Psoas muscle (tissue), 8 donors: ENCODE data around the gene THADA. TPM values are rescaled to one million over a fixed set of nuclear protein-coding genes. Genes with fewer than 3 reads are reported as not detected.

ENCODE experiments used
- ATAC-seq, 4 donors: fragments of 200-7000 bp; cut with Tn5 transposase; one replicate each; pipeline ENCODE4 v1.9.1; 2020; ENCODE audit warnings: moderate library complexity in 3 of 4, mild to moderate bottlenecking in 2 of 4
- DNase-seq, 2 donors: peaks; one replicate each; pipeline ENCODE4 v3.0.0-alpha.2; 2020
- H3K27ac ChIP-seq: fragments of 200-600 bp; one replicate; pipeline ENCODE4 v1.8.0; 2022
- H3K27me3 ChIP-seq, 3 donors: fragments of 200-600 bp in 1 of 3; one replicate each; pipeline versions ENCODE4 v1.6.1 to v1.8.0; 2013 to 2022; ENCODE audit warnings: low read length in 2 of 3, mild to moderate bottlenecking in 2 of 3, moderate library complexity in 1 of 3; ENCODE audit not compliant: insufficient read depth in 3 of 3
- H3K36me3 ChIP-seq, 2 donors: fragments of 200-600 bp in 1 of 2; one replicate each; pipeline versions ENCODE4 v1.6.1 to v1.8.0; 2013 to 2022; ENCODE audit warnings: low read depth in 1 of 2, mild to moderate bottlenecking in 1 of 2, moderate library complexity in 1 of 2; ENCODE audit not compliant: insufficient read depth in 1 of 2
- H3K4me1 ChIP-seq: fragments of 200-600 bp; one replicate; pipeline ENCODE4 v1.8.0; 2022
- H3K4me3 ChIP-seq: fragments of 200-600 bp; one replicate; pipeline ENCODE4 v1.8.0; 2022; ENCODE audit warnings: mild to moderate bottlenecking
- H3K9me3 ChIP-seq: fragments of 200-600 bp; one replicate; pipeline ENCODE4 v1.8.0; 2022
- CTCF ChIP-seq: fragments of 200-600 bp; IDR thresholded peaks from one replicate; pipeline ENCODE4 v1.8.0; 2022; ENCODE audit warnings: antibody characterized with exemption
- WGBS, 3 donors: extraction: QIAGEN DNeasy Blood & Tissue Kit; methylation state at CpG; one replicate each; pipeline versions ENCODE4 v1.1.6 to v1.1.7; 2013; 5-methylcytosine and 5-hydroxymethylcytosine counted together
- intact Hi-C, 2 donors: fragments of 100-400 bp; cut with DNase I; formaldehyde crosslinking; loops; one replicate each; pipeline versions ENCODE4 v1.11.0 to v1.14.2; 2022
- polyA plus RNA-seq, 3 donors: library from polyadenylated mRNA; stranded (reverse); fragments of 200-250 nt; gene quantifications; one replicate each; pipeline ENCODE4 v1.2.3, GENCODE V29; 2013
- total RNA-seq, 4 donors: library from RNA; stranded (reverse); fragmentation: NEBNext Ultra II Directional in 2 of 4; extraction: Animal tissue kit (Norgen Biotek cat#: 25700) in 2 of 4; gene quantifications; one replicate each; pipeline versions ENCODE4 v1.2.1 to v1.2.4, GENCODE V29; 2021 to 2023
- donor health status: healthy with polysubstance abuse.
- donor health status: DM: no; HTN: no; CAD: no; lungs with moderate emphysema.
- donor health status: Bipolar disorder and iron deficiency.
- donor health status: healthy.
- donor health status: DM: yes; HTN: yes; CAD: no.
- donor health status: DM: no; HTN: no; CAD: no.
- donor health status: DM: no; HTN: no; CAD: no.
- donor health status: DM: yes; HTN: yes; CAD: no.

The THADA gene
- total and polyA plus RNA-seq, 7 donors = 8.1 to 17.4 (median 11.6) TPM

GRCh38 chr2:43592443-43592842 is 3.4 kb downstream of the THADA start:
- Histone ChIP-seq H3K4me1 (peaks cover 11% of the 10 kb centered on the region), H3K27ac (no peak overlapping the region), H3K36me3 (peaks cover 2 to 49% of the 10 kb centered on the region in 2 donors), H3K4me3 (no peak overlapping the region), H3K27me3 (no peaks in the 10 kb centered on the region), H3K9me3 (no peaks in the 10 kb centered on the region)
- ATAC-seq = no peak
- intact Hi-C loops = no loop called here
- no peak for TF ChIP-seq CTCF
- DNase-seq = no peak

GRCh38 chr2:43585708-43586107 is 10.1 kb downstream of the THADA start:
- no peak overlapping the region for H3K4me3 ChIP-seq
- no peaks in the 10 kb centered on the region for H3K4me1 ChIP-seq
- peaks cover 8 to 97% of the 10 kb centered on the region in 2 donors for H3K36me3 ChIP-seq
- ATAC-seq = no peak
- no peaks in the 10 kb centered on the region for H3K27me3 ChIP-seq
- WGBS, 3 donors = 96 to 99% (median 98%) methylated on average over 3 of the region's 3 CpGs
- no peaks in the 10 kb centered on the region for H3K9me3 ChIP-seq
- intact Hi-C loops = no loop called here
- no peak for DNase-seq
- no peak overlapping the region for H3K27ac ChIP-seq
- TF ChIP-seq CTCF = no peak

- Histone ChIP-seq H3K27ac (no peak overlapping the region), H3K9me3 (no peaks in the 10 kb centered on the region), H3K36me3 (peaks cover 3 to 88% of the 10 kb centered on the region in 2 donors), H3K27me3 (no peaks in the 10 kb centered on the region), H3K4me3 (no peak overlapping the region), H3K4me1 (no peaks in the 10 kb centered on the region)
- no peak for ATAC-seq
- no peak for DNase-seq
- intact Hi-C loops = loop anchor here in 1 of 2 donors (10.0 kb wide), 2 partner anchors 375 to 755 kb away; no protein-coding TSS in a partner anchor
- 86 to 89% (median 88%) methylated on average over 5 of the region's 5 CpGs for WGBS, 3 donors
- TF ChIP-seq CTCF = no peak
Observed at GRCh38 chr2:43579275-43579981, 16.4 kb downstream of the THADA start.

- peak in 2 of 4 donors; percentile 58 to 73 for ATAC-seq
- no peaks in the 10 kb centered on the region for H3K27me3 ChIP-seq
- DNase-seq = no peak
- H3K27ac ChIP-seq = no peak overlapping the region
- intact Hi-C loops = loop anchor here in 1 of 2 donors (10.0 kb wide), 2 partner anchors 378 to 752 kb away; no protein-coding TSS in a partner anchor
- H3K9me3 ChIP-seq = no peaks in the 10 kb centered on the region
- no peaks in the 10 kb centered on the region for H3K4me1 ChIP-seq
- 24 to 40% (median 30%) methylated on average over 8 of the region's 8 CpGs for WGBS, 3 donors
- no peak overlapping the region for H3K4me3 ChIP-seq
- TF ChIP-seq CTCF = peak; percentile 75
- H3K36me3 ChIP-seq = peaks cover 11 to 90% of the 10 kb centered on the region in 2 donors
Observed at GRCh38 chr2:43576981-43577892, 18.6 kb downstream of the THADA start.
